Activated CD8-positive, alpha-beta memory T cell treated with anti-CD3 and anti-CD28 coated beads, Interleukin-2, amount 50 U/mL, for 24 hours (primary cell): Measurements from ENCODE around the gene TRAPPC6A.

Experiments used
- DNase-seq: peaks from one replicate; pipeline ENCODE4 v3.0.0-alpha.2; 2020; ENCODE audit errors: extremely low read depth

Gene TRAPPC6A

DNA sequence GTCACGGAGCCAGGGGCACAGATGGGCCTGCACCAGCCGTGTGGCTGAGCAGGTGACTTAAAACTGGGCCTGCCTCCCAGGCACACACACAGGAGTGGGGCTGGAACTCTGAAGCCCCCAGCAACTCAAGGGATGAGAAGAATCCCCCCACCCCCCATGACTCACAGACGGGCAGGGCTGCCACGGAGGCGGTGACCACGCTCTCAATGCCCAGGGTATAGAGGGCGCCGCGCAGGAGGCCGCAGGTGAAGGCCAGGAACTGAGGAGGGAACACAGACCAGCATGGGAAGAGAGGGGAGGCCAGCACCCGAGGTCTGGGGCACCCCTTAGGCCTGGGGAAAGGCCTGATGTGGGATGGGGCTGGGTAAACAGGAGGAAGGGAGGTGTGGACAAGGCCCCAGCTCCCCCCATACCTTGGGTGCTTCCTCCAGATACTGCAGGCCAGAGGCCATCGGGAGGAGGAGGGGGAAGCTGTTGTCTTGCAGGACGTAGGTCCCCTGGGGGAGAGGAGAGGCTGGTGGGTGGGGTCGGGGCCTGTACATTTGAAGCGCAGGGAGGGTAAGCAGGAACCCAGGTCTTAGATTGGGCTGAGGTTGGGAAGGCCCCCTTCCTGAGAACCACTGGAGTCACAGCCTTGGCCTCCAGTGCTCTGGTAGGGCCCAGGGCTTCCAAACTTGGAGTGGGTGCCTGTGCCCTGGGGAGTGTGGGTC, 14.1 kb downstream of the TRAPPC6A start:
- DNase-seq, result no peak

- DNase-seq, result no peak
These were observed 14.9 kb downstream of the TRAPPC6A start for GRCh38 chr19:45163156-45163555.

DNA sequence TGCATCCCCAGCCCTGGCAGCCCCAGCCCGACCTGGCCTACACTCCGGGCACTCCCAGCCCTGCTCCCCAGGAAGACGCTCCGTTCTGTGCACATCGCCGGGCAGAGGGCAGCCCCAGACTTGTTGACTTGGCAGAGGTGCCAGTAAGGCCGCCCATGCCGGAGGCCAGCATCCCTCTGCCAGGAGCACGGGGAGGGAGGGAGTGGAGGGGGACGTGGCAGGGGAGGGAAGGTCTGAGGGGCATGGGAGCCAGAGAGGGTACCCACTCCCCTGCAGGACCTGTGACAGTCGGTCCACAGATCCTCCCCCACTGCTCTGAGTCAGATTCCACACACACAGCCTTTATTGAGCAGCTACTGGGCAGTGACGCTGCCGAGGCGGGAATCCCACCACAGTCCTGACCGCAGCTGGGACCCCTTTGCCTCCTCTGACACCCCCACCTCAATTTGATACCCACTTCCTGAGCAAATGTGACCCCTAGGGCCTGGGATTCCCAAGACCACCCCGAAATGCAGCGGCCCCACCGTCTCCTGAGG, 15.4 kb downstream of the TRAPPC6A start:
- DNase-seq, result no peak

- DNase-seq, result no peak
These were observed 16.1 kb downstream of the TRAPPC6A start for GRCh38 chr19:45161738-45162607.

GRCh38 chr19:45160870-45161737, 16.9 kb downstream of the TRAPPC6A start, which contains the start of gene NKPD1:
NKPD1 (minus strand) TSS chr19:45160982; CDS start chr19:45160150, 832 bp downstream.
- no peak for DNase-seq

DNA sequence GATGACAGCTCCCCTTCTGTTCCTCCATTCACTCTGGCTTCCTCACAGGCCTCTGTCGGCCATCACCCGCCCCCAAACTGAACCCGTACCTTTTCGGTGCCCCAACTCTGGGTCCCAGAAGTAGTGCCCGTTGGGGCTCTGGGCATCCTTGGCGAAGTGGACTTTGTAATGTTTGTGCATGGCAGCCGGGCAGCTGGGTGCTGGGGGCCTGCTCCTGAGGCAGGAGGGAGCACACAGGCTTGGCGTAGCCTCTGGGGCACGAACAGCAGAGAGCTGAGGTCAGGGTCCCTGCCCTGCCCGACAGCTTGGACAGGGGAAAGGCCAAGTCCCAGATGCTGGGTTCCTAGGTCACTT, 18.1 kb downstream of the TRAPPC6A start:
- no peak for DNase-seq

DNA sequence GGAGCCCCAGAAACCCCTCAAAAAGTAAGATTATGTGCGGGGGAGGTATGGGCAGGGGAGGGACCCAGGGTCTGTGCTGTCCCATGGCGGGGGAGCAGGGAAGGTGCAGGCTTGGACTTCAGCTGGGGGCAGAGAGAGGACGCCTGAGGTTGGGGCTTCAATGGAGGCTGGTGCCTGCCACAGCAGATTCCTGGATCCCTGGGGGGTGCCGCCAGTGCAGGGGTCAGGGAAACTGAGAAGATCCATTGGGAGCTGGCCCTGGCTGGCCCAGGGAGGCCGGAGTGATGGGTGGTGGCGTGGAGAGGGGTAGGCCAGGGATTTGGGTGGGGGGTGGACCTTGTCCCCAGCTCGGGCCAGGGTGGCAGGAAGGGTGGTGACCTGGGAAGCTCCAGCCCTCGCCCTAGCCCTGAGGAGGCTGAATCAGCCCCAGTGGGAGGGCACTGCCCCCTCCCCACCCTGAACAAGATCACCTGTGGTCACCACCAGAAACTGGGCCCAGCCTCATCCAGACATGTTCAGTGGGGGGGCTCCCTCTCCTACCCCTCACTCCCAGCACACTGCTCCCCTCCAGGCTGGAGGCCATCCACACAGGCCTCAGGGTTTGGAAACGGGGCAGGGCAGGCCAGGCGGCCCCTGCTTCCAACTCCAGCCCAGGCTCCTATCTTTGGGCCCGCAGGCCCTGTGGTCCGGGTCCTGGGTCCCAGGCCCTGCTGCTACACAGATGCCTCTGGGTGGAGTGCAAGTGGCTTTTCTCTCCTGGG, 18.6 kb downstream of the TRAPPC6A start:
- no peak for DNase-seq

DNA sequence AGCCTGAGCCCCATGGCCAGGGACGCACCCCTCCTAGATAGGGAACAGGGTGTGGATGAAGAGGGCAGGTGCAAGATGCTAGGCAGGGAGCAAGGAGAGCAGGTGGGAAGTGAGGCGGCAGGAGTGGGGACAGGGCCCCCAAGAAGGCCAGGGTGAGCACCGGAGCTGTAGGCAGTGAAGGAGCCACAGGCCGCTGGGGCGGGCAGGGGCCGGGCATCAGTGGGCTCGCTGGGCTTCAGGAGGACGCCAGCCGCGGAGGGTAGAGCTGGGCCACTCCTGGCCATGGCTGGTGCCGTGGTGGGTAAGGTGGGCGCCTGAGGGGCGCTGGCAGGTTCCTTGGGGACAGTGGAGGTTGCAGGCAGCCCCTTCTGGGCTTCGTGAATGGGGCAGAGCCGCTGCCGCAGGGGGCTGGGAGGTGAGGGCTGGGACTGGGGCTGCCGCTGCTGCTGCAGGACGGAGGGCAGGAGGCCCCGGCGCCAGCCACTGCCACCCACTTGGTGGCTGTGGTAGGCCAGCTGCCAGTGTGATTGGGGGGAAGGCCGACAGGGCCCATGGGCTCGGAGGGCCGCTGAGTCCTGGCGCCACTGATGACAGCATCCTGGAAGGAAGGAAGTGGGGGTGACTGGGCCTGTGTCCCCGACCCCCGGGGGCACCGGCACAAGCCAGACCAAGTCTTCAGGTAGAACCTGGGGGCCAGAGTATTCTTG, 19.4 kb downstream of the TRAPPC6A start:
- DNase-seq, result no peak

GRCh38 chr19:45156751-45157150, 21.3 kb downstream of the TRAPPC6A start:
- no peak for DNase-seq

GRCh38 chr19:45156011-45156630, 21.9 kb downstream of the TRAPPC6A start:
- no peak for DNase-seq

- no peak for DNase-seq
These were observed 23.8 kb downstream of the TRAPPC6A start for GRCh38 chr19:45154064-45154827.

DNA sequence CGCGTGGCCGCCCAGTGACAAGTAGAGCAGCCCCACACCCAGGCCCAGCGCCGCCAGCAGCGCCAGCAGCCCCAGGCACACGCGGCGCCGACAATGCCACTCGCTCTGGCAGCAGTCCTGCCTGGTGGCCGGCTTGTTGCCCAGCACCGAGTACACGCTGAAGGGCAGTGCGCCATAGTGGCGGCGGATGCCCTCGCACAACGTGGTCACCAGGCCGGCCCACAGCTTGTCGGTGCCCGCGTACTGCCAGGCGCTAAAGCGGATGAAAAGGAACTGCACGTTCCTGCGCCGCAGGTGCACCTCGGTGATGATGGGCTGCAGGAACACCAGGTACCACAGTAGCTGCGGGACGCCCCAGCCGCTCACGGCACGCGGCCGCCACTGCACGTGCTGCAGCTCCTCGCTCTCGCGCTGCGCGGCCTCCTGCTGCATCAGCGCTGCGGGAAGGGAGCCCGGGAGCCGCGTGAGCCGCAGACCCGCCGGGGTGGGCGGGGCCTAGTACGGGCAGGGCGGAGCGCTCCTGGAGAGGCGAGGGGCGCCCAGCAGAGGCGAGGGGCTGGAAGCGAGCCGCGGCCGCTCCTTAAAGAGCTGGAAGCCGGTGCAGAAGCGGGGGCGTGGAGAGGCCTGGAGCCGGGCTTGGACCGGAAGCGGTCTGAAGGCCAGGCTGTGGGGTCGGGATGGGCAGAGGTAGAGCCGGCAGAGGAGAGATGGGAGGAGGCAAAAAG, 24.5 kb downstream of the TRAPPC6A start:
- no peak for DNase-seq

GRCh38 chr19:45152504-45153338, 25.3 kb downstream of the TRAPPC6A start:
- DNase-seq, result no peak

DNA sequence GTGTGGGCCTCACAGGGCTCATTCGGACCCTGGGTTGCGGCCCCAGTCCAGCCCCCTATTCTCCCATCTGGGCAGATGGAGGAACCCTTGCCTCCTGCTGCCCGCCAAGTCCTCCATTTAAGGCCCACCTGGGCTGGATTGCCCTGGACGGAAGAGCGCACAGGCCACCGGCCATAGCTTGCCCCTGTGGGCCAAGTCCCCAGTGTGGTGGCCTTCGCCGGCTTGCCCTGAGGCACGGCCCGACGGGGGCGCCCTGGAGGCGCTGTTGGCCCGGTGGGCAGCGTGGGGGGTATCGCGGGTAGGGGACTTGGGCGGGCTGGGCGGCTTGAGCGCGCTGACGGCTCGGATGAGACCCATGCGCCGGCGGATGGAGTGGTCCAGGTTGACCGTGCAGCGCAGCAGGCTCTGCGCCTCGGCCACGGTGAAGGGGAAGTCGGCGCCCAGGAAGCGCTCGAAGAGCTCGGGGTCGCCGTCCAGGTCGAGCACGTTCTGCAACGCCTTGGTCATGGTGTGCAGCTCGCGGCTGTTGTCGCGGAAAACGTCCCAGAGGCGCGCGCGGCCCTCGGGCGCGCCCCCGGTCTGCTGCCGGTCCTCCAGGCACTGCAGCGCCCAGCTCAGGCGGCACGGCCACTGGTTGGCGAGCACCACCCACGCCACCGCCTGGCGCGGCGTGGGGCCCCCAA, 26.1 kb downstream of the TRAPPC6A start:
- no peak for DNase-seq

DNA sequence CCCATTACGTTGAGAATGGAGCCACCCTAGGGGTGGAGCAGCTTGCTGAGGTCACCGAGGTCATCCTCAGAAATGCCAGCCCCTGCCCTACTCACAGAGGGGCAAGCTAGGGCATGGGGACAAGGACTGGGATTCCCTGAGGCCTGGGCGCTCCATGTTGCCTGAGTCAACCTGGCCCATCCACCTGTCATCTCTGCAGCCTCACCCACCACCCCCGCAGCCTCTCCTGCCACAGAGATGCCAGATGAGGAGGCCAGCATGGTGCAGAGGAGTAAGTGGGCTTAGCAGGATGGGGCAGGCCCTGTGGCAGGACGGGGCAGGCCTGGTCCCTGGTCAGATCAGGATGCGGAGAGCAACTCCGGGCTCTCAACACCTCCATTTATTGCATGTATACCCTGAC, 26.7 kb downstream of the TRAPPC6A start:
- DNase-seq, result no peak

- DNase-seq, result no peak
These were observed 27.2 kb downstream of the TRAPPC6A start for GRCh38 chr19:45150751-45151281.

GRCh38 chr19:45150180-45150579, 27.9 kb downstream of the TRAPPC6A start:
- DNase-seq, result no peak
